Stomach smooth muscle (tissue), 2 donors: Measurements from ENCODE around the gene CPPED1.

Experiments
- H3K27ac ChIP-seq: one replicate; pipeline ENCODE4 v1.7.0; 2013; ENCODE audit warnings: mild to moderate bottlenecking, low read length, inconsistent platforms
- H3K27me3 ChIP-seq, 2 donors: one replicate each; pipeline ENCODE4 v1.7.0; 2013; ENCODE audit warnings: low read length in 2 of 2; ENCODE audit not compliant: insufficient read depth in 2 of 2, control insufficient read depth in 1 of 2
- H3K36me3 ChIP-seq, 2 donors: one replicate each; pipeline ENCODE4 v1.7.0; 2013; ENCODE audit warnings: low read length in 2 of 2; ENCODE audit not compliant: control insufficient read depth in 2 of 2, insufficient read depth in 2 of 2
- H3K4me1 ChIP-seq: one replicate; pipeline ENCODE4 v1.7.0; 2013; ENCODE audit warnings: low read length; ENCODE audit not compliant: control insufficient read depth, insufficient read depth
- H3K4me3 ChIP-seq, 2 donors: one replicate each; pipeline ENCODE4 v1.7.0; 2013; ENCODE audit warnings: low read length in 2 of 2
- H3K9ac ChIP-seq, 2 donors: one replicate each; pipeline ENCODE4 v1.7.0; 2013; ENCODE audit warnings: low read length in 2 of 2, mild to moderate bottlenecking in 1 of 2
- H3K9me3 ChIP-seq, 2 donors: one replicate each; pipeline ENCODE4 v1.7.0; 2013; ENCODE audit warnings: low read length in 2 of 2; ENCODE audit not compliant: control insufficient read depth in 2 of 2
- donor health status: healthy.
- donor health status: Pancreatic carcinoma.

Gene CPPED1

DNA sequence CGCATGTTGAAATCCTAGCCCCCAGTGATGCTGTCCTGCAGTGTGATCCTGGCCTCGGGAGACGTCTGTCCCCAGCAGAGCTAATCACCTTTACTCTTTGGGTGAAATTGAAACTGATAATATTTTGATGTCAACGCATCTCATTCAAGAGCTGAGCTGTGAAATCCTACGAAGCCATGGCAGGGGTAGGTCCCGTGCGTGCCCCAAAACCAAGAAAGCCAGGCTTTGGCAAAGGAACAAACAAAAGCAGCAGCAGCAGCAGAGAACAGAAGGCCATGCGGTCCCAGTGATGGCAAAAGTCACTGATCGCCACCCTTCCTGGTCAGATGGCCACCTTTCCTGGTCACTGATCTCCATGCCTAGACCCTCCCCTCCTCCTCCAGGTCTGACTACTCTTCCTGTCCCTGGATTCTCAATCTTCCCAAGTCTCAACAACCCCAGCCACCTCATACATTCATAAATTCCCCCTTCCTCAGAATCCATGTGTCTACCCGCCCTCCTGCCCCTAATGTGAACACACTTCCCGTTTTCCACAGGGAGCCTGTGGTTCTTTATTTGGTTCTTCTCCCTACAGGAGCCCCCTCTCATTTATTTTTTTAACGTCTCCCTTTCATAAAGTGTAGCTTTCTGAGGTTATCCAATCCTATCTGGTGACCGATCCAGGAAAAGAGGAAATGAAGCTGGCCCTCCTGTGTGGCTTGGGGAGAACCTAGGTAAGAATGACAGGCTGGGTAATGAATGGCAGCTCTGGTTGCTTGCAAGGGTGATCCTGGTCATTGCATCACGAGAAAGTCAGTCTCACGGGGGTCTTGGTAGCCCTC lies 50.3 kb downstream of the CPPED1 start:
- H3K27ac ChIP-seq, result no peak overlapping the region
- no peaks in the 10 kb centered on the region for H3K4me1 ChIP-seq
- no peak overlapping the region for H3K4me3 ChIP-seq
- H3K27me3 ChIP-seq, result no peaks in the 10 kb centered on the region
- H3K36me3 ChIP-seq, result no peaks in the 10 kb centered on the region
- no peak overlapping the region for H3K9ac ChIP-seq
- no peaks in the 10 kb centered on the region for H3K9me3 ChIP-seq

DNA sequence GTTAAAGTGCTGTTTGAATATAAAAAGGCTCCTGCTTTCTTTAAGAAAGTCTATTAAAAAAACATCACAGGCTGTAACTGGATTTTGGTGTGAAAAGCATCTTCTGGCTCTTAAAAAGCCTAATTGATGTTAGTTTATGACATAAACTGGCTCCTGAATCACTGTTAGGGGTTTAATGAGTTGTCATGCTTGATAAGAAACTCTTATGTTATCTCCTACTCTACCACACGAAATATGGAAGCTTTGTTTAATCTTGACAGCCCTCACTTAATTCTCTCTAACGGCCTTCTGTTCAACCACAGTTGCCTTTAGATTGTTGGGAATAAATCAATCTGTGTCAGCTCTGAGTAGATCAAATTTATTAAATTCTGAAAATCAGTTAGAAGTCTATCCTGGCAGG lies 51.5 kb downstream of the CPPED1 start:
- Histone ChIP-seq H3K4me3 (no peak overlapping the region), H3K9me3 (no peaks in the 10 kb centered on the region), H3K27me3 (no peaks in the 10 kb centered on the region), H3K36me3 (no peaks in the 10 kb centered on the region), H3K27ac (no peak overlapping the region), H3K4me1 (no peaks in the 10 kb centered on the region), H3K9ac (no peak overlapping the region)

DNA sequence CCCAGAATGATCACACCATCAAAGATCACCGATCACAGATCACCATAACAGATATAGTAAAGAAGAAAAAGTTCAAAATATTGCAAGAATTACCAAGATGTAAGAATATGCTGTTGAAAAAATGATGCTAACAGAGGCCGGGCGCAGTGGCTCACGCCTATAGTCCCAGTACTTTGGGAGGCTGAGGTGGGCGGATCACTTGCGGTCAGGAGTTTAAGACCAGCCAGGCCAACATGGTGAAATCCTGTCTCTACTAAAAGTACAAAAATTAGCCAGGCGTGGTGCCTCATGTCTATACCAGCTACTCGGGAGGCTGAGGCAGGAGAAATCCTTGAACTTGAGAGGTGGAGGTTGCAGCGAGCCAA lies 53.2 kb downstream of the CPPED1 start:
- Histone ChIP-seq H3K27ac (no peak overlapping the region), H3K4me3 (no peak overlapping the region), H3K36me3 (no peaks in the 10 kb centered on the region), H3K9ac (no peak overlapping the region), H3K9me3 (no peaks in the 10 kb centered on the region), H3K4me1 (no peaks in the 10 kb centered on the region), H3K27me3 (no peaks in the 10 kb centered on the region)

DNA sequence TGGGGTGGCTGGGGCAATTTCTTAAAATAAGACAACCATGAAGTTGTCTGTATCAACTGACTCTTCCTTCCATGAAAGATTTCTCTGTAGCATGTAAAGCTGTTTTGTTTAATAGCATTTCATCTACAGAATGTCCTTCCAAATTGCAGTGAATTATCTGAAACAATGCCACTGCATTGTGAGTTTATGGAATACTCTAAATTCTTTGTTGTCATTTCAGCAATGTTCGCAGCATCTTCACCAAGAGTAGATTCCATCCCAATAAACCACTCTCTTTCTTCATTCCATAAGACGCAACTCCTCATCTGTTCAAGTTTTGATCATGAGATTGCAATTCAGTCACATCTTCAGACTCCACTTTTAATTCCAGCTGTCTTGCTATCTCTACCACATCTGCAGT lies 54.6 kb downstream of the CPPED1 start:
- Histone ChIP-seq H3K27me3 (no peaks in the 10 kb centered on the region), H3K9ac (no peak overlapping the region), H3K4me3 (no peak overlapping the region), H3K4me1 (no peaks in the 10 kb centered on the region), H3K27ac (no peak overlapping the region), H3K36me3 (no peaks in the 10 kb centered on the region), H3K9me3 (no peaks in the 10 kb centered on the region)

DNA sequence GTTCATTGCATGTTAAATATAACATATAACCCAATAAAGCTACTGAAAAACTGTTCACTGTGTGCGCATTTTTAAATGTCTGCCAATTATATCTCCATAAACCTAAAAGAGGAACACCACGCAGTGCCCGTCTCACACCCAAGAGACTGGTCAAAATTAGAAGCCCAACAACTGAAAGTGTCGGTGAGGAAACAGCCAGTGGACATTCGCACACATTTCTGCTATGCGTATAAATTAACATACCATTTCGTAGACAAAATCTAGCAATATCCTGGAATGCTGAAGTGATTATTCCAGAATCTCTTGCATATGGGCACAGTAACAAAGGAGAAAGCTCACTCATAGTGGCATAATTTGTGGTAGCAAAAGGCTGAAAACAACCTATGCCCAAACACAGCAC lies 55.9 kb downstream of the CPPED1 start:
- Histone ChIP-seq H3K9me3 (no peaks in the 10 kb centered on the region), H3K36me3 (no peaks in the 10 kb centered on the region), H3K27ac (no peak overlapping the region), H3K27me3 (no peaks in the 10 kb centered on the region), H3K4me1 (no peaks in the 10 kb centered on the region), H3K9ac (no peak overlapping the region), H3K4me3 (no peak overlapping the region)

DNA sequence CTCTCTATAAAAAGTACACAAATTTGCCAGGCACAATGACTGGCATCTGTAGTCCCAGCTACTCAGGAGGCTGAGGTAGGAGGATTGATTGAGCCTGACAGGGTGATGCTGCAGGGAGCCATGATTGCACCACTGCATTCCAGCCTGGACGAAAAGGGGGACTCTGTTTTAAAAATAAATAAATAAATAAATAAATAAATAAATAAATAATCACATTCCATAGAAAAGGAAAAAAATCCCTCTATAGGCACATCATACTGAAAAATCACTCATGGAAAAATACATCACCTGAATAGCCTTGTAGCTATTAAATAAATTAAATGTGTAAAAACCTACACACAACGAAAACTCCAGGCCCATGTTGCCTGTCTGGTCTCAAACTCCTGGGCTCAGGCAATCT lies 56.4 kb downstream of the CPPED1 start:
- Histone ChIP-seq H3K27ac (no peak overlapping the region), H3K36me3 (no peaks in the 10 kb centered on the region), H3K4me3 (no peak overlapping the region), H3K4me1 (no peaks in the 10 kb centered on the region), H3K9me3 (no peaks in the 10 kb centered on the region), H3K9ac (no peak overlapping the region), H3K27me3 (no peaks in the 10 kb centered on the region)

DNA sequence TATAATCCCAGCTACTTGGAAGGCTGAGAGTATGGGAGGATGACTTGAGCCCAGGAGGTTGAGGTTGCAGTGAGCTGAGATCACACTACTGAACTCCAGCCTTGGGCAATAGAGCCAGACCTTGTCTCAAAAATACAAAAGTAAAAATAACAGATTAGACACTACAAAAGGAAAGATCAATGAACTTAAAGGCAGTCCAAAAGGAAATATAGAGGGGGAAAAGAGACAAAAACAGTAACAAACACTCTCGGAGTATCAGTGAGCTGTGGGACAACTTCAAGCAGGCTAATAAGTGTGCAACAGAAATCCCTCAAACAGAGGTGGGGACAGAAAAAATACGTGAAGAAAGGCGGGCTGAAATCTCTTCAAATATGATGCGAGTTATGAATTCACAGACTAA lies 58.8 kb downstream of the CPPED1 start:
- Histone ChIP-seq H3K4me1 (no peaks in the 10 kb centered on the region), H3K4me3 (no peak overlapping the region), H3K36me3 (no peaks in the 10 kb centered on the region), H3K9me3 (no peaks in the 10 kb centered on the region), H3K27ac (no peak overlapping the region), H3K9ac (no peak overlapping the region), H3K27me3 (no peaks in the 10 kb centered on the region)

DNA sequence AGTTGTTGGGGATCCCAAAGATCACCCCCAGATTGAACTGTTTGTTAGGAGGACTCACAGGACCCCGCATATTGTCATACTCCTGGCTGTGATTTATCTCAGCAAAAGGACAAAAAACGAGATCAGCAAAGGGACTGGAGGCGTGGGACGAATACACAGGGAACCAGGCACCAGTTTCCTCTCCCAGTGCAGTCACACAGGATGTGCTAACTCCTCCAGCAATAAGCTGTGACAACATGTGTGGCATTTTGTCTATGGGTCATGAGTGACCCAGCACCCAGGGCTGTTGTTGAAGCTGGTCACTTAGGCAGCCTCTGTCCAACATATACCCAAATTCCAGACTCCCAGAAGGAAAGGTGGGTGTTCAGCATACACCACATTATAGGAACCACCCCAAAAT lies 60.9 kb downstream of the CPPED1 start:
- no peaks in the 10 kb centered on the region for H3K4me1 ChIP-seq
- peaks cover 0 to 4% of the 10 kb centered on the region in 2 donors for H3K9me3 ChIP-seq
- H3K27ac ChIP-seq, result no peak overlapping the region
- H3K27me3 ChIP-seq, result no peaks in the 10 kb centered on the region
- no peak overlapping the region for H3K4me3 ChIP-seq
- no peaks in the 10 kb centered on the region for H3K36me3 ChIP-seq
- no peak overlapping the region for H3K9ac ChIP-seq

DNA sequence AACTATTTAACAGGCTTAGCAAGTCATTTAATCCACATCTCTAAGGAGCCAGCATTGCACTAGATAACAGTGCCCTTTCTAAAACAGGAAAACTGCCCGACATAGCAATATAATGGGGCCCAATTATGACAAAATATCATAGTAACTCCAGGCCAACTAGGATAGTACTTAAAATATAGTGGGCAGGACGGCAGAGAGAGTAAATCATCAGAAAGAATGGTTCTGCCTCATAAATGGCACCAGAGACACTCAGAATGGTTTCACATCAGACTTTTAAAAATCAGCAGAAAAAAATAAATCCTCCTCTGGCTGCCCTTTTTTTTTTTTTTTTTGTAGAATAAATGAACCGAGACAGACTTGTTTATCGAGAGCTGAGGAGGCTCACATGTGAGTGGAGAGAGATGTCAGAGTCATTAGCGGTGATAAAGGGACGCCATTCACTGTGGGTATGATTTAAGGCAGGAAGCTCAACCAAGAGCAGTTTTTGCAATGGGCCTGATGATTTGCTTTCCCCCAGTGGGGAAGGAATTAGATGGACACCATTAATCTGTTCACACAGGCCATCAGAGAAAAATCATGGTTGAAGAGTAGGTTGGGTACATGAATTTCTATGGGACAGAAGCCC lies 62.6 kb downstream of the CPPED1 start:
- Histone ChIP-seq H3K4me1 (no peaks in the 10 kb centered on the region), H3K9me3 (peaks cover 0 to 4% of the 10 kb centered on the region in 2 donors), H3K9ac (no peak overlapping the region), H3K36me3 (no peaks in the 10 kb centered on the region), H3K27ac (no peak overlapping the region), H3K27me3 (no peaks in the 10 kb centered on the region), H3K4me3 (no peak overlapping the region)

DNA sequence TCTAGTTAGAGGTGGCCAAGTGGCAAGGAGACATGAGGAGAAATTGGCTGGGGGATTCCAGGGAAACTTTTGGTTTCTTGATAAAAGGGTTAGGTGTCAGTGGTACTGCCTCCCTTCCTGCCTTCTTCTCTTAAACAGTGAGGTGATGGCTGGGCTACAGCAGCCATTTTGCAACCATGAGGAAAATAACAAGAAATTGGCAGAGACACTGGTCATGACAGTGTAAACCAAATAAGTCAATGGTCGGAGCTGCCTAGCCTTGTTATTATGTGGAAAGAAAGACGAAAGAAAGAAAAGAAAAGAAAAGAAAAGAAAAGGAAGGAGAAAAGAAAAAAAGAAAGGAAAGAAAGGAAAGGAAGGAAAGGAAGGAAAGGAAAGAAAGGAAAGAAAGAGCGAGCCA lies 63.9 kb downstream of the CPPED1 start:
- H3K27me3 ChIP-seq, result no peaks in the 10 kb centered on the region
- H3K9me3 ChIP-seq, result peaks cover 0 to 4% of the 10 kb centered on the region in 2 donors
- no peak overlapping the region for H3K4me3 ChIP-seq
- H3K9ac ChIP-seq, result no peak overlapping the region
- H3K36me3 ChIP-seq, result no peaks in the 10 kb centered on the region
- H3K4me1 ChIP-seq, result no peaks in the 10 kb centered on the region
- no peak overlapping the region for H3K27ac ChIP-seq

DNA sequence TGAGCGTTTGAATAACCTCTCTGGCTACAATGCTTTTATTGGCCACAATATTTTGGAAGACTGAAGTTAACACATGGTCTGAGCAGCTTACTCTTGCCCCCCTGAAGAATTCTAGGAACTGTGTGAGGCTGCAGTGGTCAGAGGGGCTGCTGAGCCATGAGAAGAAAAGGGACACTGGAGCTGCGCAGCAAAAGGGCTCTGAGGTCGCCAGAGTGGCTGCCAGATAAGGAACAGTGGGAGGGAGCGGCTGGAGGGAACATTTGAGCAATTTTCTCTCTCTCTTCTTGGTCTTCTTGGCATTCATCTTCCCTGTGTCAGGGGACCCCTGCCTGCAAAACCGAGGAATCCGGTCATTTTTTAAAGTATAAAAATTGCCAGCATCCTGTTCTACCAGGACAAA lies 66.1 kb downstream of the CPPED1 start:
- Histone ChIP-seq H3K4me1 (no peaks in the 10 kb centered on the region), H3K36me3 (no peaks in the 10 kb centered on the region), H3K9ac (no peak overlapping the region), H3K27ac (no peak overlapping the region), H3K27me3 (no peaks in the 10 kb centered on the region), H3K4me3 (no peak overlapping the region), H3K9me3 (peaks cover 0 to 4% of the 10 kb centered on the region in 2 donors)
